NCI-H2107 (cell line): ENCODE results near the gene ACR.

Experiments
- DNase-seq: peaks from one replicate; lab custom pipeline; 2025; lab: John Stamatoyannopoulos, UW

The ACR gene

DNA sequence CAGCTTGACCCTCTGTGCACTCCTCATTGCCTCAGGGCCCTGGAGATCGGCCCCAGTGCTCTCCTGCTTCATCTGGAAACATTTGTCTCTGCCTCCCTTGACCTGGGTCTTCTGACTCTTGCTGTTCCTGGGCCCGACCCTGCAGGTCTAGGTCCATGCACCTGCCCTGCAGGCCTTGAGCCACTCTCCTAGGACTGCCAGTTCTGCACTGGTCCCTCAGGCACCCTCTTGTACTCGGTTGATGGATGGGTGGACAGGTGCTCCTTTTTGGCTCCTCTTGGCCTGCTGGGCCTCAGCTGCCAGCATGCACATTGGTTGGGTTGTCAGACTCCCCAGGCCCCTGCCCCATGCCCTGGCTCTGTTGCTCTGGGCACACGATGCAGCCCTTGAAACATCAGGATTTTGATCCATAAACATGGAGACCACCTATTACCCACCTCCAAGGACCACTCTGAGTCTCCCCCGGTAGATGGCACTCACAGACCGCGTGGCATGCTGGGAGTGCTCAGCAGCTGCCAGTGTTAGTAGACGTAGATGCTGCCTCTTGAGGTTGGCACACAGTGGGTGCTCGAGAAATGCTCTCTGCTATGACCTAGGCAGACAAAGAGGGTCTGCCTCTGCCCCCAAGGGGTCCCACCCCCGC is 20.2 kb upstream of the ACR start:
- no peak for DNase-seq

DNA sequence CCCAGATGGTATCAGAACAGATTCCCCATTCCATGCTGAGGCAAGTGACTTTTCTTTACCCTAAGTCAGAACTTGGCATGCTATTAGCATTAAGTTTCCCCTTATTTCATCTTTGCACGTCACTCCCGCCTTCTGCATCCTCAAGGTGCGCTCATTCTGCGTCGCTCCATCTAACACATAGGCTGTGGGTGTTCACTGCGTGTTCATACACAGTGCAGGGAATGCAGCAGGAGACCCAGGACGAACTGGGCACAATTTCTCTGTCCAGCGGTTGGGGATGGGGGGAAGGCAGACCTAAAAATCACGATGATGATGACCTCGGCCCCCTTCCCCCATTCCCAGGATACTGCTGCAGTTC is 19.7 kb upstream of the ACR start:
- no peak for DNase-seq

DNA sequence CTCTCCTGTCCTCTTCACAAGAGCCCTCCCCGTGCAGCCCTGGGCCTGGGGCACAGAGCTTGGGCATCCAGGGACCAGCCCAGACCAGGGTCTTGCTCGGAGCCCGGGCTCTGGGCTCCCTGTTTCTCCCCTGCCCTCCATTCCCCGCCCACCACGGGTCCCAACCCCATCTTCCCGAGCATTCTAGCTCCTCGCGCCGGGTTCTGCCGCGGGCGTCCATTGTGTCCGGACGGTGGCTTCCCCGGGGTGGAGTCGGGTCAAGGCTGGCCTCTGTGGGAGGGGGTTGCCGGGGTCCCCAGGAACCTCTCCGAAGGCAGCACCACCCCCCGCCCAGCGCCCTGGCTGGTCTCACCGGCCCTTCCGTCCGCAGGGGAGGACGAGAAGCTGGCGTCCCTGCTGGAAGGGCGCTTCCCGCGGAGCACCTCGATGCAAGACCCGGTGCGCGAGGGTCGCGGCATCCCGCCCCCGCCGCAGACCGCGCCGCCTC is 18.1 kb upstream of the ACR start:
- DNase-seq = no peak

DNA sequence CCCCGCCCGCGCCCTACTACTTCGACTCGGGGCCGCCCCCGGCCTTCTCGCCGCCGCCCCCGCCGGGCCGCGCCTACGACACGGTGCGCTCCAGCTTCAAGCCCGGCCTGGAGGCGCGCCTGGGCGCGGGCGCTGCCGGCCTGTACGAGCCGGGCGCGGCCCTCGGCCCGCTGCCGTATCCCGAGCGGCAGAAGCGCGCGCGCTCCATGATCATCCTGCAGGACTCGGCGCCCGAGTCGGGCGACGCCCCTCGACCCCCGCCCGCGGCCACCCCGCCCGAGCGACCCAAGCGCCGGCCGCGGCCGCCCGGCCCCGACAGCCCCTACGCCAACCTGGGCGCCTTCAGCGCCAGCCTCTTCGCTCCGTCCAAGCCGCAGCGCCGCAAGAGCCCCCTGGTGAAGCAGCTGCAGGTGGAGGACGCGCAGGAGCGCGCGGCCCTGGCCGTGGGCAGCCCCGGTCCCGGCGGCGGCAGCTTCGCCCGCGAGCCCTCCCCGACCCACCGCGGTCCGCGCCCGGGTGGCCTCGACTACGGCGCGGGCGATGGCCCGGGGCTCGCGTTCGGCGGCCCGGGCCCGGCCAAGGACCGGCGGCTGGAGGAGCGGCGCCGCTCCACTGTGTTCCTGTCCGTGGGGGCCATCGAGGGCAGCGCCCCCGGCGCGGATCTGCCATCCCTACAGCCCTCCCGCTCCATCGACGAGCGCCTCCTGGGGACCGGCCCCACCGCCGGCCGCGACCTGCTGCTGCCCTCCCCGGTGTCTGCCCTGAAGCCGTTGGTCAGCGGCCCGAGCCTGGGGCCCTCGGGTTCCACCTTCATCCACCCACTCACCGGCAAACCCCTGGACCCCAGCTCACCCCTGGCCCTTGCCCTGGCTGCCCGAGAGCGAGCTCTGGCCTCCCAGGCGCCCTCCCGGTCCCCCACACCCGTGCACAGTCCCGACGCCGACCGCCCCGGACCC is 17.4 kb upstream of the ACR start:
- DNase-seq = no peak

DNA sequence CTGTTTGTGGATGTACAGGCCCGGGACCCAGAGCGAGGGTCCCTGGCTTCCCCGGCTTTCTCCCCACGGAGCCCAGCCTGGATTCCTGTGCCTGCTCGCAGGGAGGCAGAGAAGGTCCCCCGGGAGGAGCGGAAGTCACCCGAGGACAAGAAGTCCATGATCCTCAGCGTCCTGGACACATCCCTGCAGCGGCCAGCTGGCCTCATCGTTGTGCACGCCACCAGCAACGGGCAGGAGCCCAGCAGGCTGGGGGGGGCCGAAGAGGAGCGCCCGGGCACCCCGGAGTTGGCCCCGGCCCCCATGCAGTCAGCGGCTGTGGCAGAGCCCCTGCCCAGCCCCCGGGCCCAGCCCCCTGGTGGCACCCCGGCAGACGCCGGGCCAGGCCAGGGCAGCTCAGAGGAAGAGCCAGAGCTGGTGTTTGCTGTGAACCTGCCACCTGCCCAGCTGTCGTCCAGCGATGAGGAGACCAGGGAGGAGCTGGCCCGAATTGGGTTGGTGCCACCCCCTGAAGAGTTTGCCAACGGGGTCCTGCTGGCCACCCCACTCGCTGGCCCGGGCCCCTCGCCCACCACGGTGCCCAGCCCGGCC is 16.7 kb upstream of the ACR start:
- no peak for DNase-seq

DNA sequence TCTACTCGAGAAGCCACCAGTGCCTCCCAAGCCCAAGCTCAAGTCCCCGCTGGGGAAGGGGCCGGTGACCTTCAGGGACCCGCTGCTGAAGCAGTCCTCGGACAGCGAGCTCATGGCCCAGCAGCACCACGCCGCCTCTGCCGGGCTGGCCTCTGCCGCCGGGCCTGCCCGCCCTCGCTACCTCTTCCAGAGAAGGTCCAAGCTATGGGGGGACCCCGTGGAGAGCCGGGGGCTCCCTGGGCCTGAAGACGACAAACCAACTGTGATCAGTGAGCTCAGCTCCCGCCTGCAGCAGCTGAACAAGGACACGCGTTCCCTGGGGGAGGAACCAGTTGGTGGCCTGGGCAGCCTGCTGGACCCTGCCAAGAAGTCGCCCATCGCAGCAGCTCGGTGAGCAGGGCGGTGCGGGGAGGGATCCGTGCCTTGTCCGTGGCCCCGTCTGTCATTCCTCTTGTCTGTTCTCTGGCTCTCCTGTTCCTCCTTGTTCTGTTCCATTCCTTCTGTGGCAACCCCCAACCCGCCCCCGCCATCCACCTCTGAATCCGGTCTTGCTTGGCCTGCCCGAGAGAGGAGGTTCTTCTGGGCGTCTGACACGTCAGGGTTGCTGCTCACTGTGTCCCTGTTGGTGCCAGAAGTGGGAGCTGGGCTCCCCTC is 15.8 kb upstream of the ACR start:
- DNase-seq = no peak

DNA sequence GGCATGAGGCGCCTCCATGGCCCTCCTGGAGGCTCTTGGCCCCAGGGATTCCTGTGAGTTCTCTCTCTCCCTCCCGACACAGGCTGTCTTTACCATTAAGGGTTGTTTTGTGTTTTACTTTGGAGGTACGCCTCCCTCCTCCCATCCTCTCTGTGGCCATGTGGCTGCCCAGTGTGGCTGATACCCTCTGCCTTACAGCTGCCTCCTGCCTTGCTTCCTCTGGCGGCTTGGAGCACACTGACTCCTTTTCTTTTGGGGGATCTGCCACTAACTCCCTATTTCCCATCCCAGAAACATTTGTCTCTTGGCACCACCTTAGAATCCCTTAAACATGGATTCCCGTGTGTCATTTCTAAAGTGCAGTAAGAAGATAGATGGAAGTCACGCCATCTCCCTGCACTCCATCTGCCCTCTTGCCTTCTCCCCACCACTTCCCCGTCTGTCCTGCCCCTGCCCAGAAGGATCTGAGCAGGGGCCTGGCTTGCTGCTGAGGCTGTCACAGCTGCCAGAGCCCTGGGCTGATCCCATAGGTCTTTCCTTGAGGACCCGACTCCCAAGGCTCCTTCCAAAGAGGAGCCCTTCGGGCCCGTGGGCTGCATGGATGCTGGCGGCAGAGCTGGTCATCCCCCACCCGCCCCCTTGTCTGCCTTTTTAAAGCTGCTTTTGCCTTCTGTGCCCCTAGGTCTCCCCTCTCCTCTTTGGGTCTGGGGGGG is 15.1 kb upstream of the ACR start:
- DNase-seq = no peak

DNA sequence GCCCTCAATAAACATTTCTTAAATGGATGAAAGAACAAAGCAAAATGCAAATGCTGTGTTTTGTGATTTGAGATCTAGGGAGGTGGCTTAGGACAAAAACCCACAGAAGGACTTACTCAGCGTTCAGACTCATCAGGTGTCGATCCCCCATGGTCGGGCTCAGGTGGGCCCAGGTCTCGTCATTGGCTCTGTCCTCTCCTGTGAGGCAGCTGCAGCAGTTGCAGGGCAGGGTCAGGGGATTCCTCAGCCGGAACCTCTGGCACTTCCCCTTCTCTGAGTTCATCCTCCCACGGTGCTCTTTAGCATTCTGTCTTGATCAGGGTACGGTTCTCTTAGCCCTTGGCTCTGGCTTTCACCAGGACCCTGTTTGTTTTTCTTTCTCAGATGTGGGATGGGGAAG is 14.0 kb upstream of the ACR start:
- DNase-seq = no peak

DNA sequence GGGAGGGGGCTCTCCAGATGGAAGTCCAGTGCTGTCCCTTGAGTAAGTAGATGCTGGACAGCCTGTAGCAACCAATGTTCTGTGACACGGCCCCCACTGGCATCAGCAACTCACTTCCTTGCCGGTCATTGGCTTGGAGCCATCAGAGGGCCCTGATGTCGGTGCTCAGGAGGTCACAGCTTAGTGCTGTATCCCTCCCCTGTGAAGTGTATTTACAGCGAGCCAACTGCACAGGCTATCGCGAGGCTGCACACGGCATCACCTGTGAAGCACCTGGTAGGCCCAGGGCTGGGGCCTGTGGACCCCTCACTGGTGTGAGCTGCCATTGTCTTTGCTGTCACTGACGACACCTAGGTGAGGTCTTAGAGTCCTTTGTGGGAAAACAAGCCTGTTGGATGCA is 13.4 kb upstream of the ACR start:
- DNase-seq = no peak

DNA sequence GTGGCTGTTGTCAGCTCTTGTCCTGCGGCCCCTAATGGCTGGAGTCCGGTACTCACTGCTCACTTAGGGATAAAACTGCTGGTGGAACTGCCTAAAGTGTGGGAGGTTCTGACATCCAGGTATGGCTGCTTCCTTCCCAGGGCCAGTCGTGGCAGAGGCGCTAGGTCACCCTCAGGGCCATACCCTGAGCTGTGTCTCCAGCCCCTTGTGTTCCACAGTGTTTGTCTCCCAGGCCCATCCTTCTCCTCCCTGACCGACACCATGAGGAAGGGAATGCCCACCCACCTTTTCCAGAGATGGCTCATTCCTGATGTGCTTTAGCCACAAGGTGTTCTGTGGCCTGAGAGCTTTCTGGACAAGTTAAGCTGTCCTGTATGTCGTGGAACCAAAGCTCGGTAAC is 12.4 kb upstream of the ACR start:
- no peak for DNase-seq

DNA sequence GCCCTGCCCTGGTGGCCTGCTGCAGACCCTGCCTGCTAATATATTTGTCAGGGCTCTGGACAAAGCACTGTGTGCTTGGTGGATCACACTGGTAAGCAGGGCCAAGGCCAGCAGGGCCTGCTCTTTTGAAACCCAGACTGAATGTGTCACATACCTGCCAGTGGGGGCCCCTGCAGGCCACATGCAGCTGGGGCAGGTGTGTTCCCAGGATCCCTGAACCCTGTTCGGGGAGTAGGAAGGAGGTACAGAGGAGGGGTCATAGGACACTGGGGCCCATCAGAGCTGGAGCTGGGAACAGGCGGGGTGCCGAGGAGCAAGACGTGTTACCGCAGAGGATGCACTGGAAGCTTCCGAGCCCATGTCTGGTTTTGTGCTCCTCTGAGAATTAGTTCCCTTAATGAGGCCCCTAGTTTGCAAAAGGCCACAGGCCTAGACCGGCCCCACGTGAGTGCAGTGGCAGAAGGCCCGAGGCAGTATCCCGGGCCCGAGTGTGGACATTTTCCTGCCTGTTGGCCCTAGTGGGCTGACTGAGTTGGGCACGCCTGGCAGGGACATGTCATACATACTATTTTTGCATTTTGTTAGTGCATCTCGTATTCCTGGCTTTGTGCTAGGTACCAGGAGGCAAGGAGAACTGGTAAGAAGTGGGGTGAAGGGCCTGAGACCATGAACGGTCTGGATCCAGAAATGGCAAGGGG is 11.2 kb upstream of the ACR start:
- DNase-seq = no peak

DNA sequence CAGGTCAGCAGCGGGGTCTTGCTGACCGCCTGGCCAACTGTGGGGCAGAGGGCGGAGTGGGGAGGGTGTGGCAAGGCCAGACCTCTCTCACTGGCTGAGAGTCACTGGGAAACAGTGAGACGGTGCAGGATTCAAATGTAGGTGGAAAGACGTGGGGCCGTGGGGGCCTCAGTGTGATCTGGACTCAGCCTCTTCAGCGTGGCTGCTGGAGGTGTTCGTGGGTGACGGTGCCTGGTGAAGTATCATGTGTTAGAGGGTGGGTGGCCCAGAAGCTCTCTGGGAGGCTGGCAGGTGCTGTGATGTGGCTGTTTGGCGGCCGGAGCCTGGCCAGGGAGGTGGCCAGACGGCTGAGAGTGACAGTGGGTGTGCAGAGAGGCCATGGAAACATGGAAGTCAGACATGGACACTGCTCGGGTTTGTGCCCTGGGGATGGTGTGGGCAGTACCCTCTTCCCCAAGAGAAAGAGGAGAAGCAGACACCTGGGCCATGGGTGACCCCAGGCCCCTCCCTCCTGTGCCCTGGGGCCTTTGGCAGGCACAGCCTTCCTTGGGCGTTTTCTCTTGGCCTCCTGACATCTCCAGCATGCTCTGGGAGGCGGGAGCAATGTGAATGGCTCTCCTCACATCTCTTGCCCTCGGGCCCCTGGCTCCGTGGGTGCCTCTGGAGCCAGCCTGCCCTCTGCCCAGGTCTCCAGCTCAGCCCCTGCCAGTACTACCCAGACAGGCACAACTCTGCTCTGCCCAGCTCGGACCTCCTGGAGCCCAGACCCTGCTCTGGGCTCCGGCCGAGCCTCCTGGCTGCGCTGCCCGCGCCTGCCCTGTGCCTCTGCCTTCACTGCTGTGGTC is 10.1 kb upstream of the ACR start:
- DNase-seq = no peak

DNA sequence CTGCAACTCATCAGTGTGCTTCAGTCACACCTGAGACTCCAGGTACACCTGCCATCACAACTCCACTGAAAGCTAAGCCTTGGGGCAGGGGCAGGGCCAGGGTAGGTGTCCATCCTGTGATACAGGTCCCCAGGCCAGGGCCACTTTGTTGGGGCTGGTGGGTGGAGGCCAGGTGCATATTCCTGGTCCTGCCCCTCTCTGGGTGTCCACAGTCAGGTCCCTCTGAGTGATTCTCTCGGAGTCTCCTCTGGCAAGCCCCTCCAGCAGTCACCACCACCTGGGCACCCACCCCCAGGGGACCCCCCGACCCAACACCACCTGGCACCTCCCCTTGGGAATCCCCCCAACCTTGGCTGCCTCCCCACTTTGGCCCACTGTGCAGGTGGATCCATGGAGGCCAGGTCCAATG is 9.5 kb upstream of the ACR start:
- DNase-seq = no peak

DNA sequence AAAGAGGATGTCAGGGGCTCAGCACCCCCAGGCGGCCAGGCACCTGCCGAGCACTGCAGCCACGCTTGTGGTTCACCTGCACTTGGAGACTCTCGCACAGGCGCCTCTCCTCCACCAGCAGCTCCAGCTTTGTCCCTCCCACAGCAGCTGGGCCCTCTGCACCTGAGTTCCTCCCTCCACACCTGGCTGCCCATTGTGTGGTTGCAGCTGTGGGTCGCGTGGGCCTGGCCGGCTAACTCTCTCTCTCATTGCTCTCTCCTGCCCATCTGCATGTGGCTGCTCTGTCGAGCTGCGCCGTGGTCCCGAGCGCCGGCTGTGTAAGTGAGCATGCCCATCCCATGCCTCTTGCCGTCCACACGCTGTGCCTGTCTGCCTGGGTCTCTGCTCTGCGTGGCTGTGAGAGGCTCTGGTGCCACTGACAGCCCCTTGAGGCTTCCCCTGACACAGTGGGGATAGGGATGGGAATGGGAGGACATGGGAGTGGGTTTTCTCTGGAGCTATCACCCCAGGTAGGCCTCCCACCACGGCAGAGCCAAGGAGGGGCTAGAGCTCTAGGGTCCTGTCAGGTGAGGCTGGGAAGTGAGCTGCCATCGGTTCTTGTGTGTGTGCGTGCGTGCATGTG is 8.5 kb upstream of the ACR start:
- DNase-seq = peak; percentile 47

DNA sequence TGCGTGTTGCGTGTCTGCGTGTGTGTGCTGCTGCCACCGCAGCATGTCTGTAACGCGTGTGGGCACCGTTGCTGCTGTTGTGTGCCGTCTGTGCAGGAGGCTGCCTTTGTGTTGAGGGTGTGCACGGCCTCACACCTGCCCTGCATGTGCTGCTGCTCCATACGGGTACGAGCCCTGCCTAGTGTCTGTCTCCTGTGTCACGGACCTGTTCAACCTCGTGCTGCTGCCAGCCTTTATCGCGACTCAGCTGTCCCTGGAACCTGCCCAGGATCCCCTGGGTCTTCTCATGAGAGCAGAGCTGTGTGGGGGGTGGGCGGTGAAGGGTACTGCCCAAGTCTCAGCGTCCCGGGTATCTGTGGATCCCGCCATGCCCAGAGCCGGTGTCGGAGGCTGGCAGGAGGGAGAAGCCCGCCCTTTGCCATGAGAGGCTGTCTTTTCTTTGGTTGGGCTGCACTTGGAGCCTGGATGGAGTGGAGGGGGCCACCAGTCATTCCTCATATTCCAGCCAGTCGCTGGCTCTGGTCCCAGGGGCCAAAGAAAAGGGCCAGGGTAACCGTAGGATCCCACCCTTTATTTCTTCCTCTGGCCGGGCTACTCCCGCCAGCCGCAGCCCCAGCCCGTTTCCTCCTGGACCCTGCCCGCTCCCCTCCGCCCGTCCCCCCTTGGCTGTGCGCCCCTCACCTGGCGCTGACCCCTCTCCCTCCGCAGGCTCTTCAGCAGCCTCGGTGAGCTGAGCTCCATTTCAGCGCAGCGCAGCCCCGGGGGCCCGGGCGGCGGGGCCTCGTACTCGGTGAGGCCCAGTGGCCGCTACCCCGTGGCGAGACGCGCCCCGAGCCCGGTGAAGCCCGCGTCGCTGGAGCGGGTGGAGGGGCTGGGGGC is 7.8 kb upstream of the ACR start:
- no peak for DNase-seq

DNA sequence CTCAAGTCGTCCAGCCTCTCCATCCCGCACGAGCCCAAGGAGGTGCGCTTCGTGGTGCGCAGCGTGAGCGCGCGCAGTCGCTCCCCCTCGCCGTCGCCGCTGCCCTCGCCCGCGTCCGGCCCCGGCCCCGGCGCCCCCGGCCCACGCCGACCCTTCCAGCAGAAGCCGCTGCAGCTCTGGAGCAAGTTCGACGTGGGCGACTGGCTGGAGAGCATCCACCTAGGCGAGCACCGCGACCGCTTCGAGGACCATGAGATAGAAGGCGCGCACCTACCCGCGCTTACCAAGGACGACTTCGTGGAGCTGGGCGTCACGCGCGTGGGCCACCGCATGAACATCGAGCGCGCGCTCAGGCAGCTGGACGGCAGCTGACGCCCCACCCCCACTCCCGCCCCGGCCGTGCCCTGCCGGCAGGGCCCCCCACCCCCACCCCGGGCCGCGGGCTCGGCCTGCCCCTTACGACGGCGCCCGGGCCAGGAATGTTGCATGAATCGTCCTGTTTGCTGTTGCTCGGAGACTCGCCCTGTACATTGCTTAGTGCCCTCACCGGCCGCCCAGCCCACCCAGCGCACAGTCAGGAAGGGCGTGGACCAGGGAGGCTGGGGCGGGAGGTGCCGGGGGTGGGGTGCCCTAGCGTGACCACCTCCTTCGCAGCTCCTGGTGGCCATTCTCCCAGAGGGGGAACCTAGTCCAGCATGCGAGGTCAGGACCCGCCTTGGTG is 6.9 kb upstream of the ACR start:
- DNase-seq = no peak

DNA sequence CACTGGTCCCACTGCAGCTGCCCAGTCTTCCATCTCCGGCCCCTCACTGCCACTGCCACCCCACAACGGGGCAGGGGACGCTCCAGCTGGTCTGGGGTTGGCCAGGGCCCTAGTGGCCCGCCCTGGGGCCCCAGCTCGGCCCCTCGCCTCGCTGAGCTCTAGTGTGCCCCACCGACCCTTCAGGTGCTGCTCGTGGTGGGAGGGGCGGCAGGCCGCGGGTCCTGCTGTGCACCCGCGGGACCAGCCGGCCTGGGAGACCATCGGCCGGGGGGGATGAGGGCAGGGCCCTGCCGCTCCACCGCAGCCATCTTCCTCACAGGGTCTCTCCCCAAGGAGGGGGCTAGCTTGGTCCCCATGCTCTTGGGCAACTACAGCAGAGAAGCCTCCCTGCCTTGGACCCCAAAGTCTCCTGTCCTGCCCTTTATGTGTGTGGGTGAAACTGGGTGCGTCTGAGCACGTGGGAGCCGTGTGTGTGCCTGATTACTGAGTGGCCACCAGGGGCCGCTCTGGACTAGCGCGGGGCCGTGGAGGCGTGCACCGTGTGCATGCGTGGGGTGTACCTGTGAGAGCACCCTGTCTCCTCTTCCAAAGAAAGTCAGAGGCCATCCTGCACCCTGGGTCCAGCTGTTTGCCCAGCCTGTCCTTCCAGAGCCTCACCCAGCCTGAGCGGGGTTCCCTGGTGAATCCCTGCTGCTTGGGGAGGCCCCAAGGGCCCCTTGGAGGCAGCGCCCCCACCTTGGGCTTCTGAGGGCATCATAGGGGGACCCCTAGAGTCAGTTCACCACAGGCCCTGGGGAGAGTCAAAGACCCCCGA is 6.0 kb upstream of the ACR start:
- no peak for DNase-seq
